HG03432 (cell line): ENCODE data around the gene PEDS1.
"Not testable (repeated sequence)": the region's sequence is repeated elsewhere in the genome, so short reads cannot be mapped to it uniquely, and the experiment has no call there.

Experiments
- ATAC-seq: cut with Tn5 transposase; IDR thresholded peaks from one replicate; pipeline ENCODE4 v1.9.1; 2021; ENCODE audit warnings: mild to moderate bottlenecking, moderate library complexity; ENCODE audit not compliant: unreplicated experiment

Gene PEDS1

DNA sequence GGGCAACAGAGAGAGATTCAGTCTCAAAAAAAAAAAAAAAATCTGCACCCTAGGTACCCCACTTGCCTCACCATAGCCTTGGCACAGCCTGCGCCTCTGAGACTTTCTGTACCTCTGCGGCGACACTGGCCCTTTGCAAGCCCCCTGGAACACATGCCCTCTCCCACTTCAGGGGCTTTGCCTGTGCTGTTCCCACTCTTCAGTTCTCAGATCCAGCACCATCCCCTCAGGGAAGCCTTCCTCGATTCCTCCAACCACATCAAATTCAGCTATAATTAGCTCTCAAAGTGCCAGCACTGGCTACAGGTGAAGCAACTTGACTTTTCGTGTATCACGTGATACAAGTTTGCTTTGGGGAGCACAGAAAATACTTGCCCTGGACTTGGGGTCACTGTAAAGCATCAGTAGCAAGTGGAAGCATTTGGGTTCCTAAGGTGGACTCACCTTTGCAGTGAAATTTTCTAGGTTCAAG is 38.4 kb downstream of the PEDS1 start:
- no peak for ATAC-seq

GRCh38 chr20:50113420-50114224 is 39.9 kb downstream of the PEDS1 start:
- no peak for ATAC-seq

GRCh38 chr20:50112512-50113419 is 40.8 kb downstream of the PEDS1 start, which contains the start of gene UBE2V1:
TSS of gene UBE2V1 (minus strand) at chr20:50113150. CDS start at chr20:50113128, 22 bp downstream.
- peak; percentile 51 for ATAC-seq

GRCh38 chr20:50111829-50112495 is 41.6 kb downstream of the PEDS1 start:
- no peak for ATAC-seq

- ATAC-seq, result no peak
Observed at GRCh38 chr20:50111120-50111828, 42.2 kb downstream of the PEDS1 start.

DNA sequence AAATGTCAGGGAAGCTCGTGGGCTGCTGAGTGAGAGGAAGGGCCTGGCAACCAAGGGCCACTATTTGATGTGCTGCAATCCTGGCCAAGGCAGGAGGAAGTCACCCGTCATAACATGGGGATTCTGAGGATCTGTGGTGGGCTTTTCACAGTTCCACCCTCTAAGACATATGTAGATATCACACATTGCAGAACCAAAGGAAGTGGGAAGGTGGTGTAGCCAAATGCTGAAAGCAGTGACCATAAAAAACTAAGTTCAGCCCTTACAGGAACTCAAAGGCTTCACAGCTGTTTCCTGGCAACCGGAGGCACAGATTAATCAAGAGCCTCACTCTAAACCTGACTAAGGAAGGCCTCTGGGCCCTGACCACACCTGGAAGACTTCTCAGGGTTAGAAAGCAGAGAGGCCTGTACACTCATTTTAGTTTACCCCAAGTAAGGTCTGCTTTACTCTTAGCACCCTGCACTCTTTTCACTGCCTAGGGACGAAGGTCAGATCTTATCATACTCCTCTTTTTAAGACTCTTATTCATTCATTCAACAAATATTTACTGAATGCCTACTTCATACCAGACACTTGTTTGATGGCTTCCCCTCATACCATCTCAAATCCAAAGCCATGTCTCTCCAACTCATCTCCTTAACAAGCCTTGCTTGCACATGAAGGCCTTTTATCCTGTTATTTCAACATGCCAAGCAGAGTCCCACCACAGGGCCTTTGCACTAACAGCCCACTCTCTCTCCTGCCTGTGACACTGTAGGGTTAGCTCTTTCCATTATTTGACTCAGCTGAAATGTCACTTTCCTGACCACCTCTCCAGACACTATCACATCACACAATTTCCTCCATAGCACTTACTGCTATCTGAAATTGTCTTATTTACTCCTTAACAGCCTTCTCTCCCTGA is 43.1 kb downstream of the PEDS1 start:
- peak; percentile 44 for ATAC-seq

DNA sequence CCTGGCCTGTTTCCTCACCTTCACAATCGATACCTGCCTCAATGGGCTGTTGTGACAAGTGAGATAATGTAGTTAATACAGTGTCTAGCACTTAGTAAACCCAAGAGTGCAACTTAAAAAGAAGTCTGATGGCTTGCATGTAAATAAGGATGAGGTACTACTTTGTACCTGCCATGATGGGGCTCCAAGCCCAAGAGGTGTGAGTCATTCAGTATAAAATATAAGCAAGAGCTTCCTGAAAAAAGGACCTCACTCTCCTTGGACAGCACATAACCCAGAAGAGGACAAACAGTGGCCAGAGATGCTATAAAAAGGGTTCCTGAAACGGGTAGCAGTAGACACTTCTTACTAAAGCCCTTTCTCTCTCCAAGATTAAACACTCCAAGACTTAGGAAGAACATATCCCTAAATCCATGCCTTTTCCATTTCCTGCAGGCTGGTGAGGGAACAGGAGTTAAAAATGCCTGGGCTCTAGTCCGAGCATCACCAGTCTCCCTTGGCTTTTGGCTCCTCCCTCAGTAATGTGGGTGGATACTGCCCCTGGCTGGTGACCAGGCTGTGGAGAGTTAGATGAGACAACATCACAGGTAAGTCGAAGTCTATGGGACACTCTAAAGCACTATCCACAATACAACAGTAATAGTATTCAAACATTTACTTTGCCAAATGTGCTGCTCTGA is 44.8 kb downstream of the PEDS1 start:
- ATAC-seq, result no peak

DNA sequence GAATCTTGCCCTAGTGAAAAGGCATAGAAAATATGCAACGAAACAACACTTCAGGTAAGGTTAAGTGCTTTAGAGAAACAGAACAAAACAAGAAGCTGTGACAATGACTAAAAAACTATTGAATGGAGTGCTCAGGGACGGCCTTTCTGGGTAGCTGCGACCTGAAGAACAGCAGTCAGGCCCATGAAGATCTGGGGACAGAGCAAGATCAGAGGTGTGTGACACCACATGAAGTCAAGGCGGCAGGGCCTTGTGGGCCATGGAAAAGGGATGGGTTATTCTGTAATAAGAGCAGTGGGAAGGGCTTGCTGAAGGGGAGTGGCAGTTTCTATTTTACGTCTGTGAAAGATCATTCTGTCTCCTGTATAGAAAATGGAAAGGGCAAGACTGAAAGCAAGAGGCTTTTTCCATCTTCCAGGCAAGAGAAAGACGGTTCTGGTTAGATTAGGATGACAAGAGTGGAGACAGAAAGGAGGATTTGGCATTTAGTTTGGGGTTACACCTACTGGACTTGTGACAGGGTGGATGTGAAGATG is 45.7 kb downstream of the PEDS1 start:
- ATAC-seq, result no peak

DNA sequence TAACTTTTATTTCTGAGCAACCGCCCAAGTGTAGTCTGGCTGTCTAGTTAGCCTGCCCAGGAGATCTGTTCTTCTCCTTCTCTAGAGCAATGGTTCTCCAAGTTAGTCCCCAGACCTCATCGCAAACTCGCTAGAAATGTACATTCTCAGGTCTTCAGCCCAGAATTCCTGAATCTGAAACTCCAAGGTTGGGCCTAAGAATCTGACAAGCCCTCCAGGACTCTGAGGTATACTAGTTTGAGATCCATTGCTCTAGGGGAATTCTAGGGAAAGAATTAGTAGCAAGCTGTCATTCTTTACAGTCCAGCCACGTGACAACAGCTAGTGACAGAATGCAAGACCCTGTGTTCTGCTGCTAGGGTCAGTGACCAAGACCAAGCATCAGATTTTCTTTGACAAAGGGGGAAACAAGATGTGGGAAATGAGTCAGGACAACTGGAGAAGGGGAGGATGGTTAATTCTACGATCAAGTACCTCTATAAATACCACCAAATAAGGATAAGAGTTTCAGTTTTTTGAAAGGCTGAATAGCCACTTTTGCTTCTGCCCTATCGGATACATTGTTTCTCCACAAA is 46.4 kb downstream of the PEDS1 start:
- no peak for ATAC-seq

- not testable (repeated sequence) for ATAC-seq
Observed at GRCh38 chr20:50106669-50107068, 46.9 kb downstream of the PEDS1 start.
